Stimulated activated CD4-positive, alpha-beta T cell treated with anti-CD3 and anti-CD28 coated beads, Interleukin-12 subunit alpha, Interleukin-12 subunit beta, amount 100 ng/mL, for 48 hours (primary cell): ENCODE measurements around the gene GJA4.
A peak's percentile ranks its signal among the peaks of the same experiment; 100 is the strongest.
"Not testable (repeated sequence)": the region's sequence is repeated elsewhere in the genome, so short reads cannot be mapped to it uniquely, and the experiment has no call there.

ENCODE experiments used
- DNase-seq, 3 donors: peaks; one replicate each; pipeline ENCODE4 v3.0.0-alpha.2; 2020; ENCODE audit warnings: low read depth in 2 of 3, low spot score in 1 of 3

Gene GJA4

DNA sequence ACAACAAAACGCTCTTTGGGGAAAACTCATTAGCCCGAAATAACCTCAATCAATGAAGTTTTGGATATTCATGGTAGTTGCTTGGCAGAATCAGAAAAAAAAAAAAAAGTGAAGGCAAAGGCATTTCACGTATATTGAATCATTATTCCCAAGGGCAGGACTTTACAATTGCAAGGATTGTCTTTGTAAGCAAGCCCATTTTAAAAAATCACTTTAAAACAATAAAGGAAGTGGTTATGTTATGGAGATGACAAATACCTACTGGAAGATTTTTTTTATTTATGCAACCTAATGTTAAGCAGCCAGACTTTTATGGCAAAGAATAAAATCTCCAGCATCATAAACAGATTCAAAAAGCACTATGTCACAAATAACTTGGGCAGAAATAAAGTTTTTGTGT lies 23.9 kb upstream of the GJA4 start:
- DNase-seq = no peak

GRCh38 chr1:34770891-34771504 lies 21.8 kb upstream of the GJA4 start:
- no peak for DNase-seq

DNA sequence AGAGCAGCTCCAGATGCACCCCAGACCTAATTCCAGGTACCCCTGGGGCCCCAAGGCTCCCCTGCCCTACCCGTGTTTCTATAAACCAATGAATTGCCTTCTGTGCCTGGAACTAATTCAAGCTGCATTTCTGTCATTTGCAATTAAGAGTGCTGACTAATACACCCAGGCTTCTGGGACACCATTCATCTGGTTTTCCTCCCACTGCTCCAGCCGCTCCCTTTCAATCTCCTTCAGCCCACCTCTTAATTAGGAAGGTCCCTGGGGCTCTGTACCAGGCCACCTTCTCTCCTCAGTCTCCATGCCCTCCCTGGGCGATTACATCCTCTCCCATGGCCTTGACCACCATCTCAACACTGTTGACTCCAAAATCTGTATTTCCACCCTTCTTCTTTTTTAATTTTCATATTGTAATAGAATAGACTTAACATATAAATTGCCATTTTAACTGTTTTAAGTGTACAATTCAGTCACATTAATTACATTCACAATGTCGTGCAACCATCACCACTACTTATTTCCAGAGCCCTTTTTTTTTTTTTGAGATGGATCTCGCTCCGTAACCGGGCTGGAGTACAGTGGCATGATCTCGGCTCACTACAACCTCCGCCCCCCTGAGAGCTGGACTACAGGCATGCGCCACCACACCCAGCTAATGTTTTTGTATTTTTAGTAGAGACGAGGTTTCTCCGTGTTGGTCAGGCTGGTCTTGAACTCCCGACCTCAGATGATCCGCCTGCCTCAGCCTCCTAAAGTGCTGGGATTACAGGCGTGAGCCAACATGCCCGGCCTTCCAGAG lies 21.0 kb upstream of the GJA4 start:
- no peak for DNase-seq

GRCh38 chr1:34773114-34773513 lies 19.7 kb upstream of the GJA4 start:
- not testable (repeated sequence) for DNase-seq

- no peak for DNase-seq
Observed at GRCh38 chr1:34774957-34775356, 17.8 kb upstream of the GJA4 start.

DNA sequence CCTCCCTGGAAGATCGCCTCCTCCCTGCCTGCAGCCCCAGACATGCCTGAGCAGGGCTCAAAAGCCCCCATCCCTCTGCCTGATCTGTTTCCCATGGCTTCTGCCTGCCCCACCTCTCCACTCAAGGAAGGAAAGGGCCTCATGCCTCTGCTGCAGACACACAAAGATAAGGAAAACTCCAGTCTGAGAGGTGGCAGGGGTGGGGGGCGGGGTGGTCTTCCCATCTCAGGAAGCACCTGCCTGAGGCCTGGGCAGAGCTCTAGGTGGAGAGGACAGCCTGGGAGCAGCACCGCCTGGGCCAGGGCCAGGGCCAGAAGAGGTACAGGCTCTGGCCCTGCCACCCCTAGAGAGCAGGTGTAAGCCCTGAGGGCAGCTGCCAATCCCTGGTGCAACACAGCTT lies 15.9 kb upstream of the GJA4 start:
- DNase-seq = no peak

- DNase-seq = no peak
Observed at GRCh38 chr1:34777519-34778321, 15.1 kb upstream of the GJA4 start.

- DNase-seq = no peak
Observed at GRCh38 chr1:34778381-34778780, 14.4 kb upstream of the GJA4 start.

GRCh38 chr1:34779005-34779404 lies 13.8 kb upstream of the GJA4 start:
- DNase-seq = no peak

DNA sequence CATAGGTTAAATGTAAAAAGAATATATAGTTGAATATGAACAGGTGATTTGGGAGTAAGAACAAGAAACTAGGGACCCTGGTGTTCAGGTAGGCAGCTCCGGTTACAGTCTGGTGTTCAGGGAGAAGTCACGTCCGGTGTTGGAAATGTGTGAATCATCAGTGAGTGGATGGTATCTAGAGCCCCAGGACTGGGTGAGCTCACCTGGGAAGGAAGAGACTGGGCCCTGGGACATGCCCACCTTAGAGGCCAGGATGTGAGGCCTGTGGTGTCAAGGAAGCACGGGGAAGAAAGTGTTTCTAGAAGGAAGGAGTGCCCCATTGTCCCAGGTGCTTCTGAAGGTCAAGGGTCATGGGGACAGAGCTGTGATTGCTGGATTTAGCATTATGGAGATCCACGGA lies 13.3 kb upstream of the GJA4 start:
- no peak for DNase-seq

DNA sequence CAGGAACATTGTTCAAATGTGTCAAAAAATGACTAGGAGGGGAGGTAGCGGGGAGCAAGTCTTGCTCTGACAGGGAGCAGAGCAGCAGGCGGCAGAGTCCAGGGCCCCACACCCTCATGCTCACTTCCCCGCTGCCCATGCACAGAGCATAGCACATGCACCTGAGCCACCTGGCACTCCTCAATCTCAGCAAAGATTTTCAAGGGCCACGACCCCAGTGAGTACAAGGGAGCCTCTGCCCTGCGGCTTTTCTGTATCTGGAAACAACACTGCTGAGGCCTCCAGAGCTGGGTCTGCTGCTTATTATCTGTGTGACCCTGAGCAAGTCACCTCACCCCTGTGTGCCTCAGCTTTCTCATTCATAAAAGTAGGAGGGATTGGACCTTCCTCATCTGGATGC lies 12.8 kb upstream of the GJA4 start:
- no peak for DNase-seq

GRCh38 chr1:34780528-34780927 lies 12.3 kb upstream of the GJA4 start:
- no peak for DNase-seq

DNA sequence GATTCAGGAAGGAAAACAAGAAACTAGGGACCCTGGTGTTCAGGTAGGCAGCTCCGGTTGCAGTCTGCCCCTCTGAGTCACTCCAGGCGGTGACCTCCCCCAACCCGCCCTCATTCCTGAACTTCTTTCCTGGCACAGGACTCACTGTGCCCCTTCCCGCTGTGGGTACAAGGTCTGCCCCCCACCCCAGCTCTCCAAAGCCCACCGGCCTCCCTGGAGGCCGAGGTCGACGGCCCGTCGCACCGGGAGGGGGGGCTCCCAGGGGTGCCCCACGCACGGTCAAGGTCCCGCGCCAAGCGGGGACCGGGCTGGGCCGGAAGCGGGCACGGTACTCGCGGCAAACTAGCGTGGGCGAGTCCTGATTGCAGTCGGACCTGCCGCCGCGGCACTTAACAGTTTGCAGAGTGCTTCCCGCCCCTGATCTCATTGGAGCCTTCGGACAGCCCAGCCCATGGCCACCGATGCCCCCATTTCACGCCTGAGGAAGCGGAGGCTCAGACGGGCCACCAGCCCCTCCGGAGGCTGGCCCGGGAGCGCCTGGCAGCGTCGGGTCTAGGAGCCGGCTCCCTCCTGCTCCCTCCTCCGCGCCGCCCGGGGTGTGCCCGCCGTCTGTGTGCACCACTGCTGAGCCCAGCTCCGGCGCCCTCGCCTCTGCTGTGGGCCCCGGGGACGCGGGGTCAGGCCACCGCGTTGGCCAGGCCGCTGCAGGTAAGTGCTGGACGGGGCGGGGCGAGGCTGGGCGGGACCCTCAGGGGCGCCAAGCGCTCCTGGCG lies 11.5 kb upstream of the GJA4 start, which contains the start of gene GJB3:
Gene GJB3 (plus strand): TSS at position 144 of the 773 bp plus-strand sequence. CDS start 3,549 bp downstream, outside the sequence.
- DNase-seq = no peak

DNA sequence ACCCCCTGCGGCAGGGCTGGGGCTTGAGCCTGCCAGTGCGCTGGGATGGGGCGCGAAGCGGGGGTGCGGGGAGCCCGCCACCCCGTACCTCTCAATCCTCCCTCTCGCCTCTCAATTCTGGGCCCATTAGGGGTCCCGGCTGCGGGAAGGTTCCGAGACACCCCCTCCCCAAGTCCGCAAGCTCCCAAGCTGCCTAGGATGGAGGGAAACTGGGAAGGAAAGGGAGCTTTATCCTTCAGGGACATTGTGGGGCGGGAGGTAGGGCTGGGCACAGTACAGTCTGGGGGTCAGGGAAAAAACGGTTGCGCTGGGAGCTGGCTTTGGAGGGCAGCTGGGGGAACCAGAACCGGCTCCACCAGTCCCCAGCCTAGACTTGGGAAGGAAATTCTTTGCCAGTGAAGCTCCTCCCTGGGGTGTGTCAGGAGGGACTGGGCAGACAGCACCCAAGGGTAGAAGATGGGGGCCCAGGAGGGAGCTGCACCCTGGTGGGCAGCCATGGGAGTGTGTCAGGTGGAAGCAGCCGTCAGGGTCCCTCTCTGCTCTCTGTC lies 10.9 kb upstream of the GJA4 start:
- no peak for DNase-seq

DNA sequence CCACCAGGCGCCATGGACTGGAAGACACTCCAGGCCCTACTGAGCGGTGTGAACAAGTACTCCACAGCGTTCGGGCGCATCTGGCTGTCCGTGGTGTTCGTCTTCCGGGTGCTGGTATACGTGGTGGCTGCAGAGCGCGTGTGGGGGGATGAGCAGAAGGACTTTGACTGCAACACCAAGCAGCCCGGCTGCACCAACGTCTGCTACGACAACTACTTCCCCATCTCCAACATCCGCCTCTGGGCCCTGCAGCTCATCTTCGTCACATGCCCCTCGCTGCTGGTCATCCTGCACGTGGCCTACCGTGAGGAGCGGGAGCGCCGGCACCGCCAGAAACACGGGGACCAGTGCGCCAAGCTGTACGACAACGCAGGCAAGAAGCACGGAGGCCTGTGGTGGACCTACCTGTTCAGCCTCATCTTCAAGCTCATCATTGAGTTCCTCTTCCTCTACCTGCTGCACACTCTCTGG lies 8.0 kb upstream of the GJA4 start:
- DNase-seq = no peak

- no peak for DNase-seq
Observed at GRCh38 chr1:34785231-34785874, 7.4 kb upstream of the GJA4 start.

DNA sequence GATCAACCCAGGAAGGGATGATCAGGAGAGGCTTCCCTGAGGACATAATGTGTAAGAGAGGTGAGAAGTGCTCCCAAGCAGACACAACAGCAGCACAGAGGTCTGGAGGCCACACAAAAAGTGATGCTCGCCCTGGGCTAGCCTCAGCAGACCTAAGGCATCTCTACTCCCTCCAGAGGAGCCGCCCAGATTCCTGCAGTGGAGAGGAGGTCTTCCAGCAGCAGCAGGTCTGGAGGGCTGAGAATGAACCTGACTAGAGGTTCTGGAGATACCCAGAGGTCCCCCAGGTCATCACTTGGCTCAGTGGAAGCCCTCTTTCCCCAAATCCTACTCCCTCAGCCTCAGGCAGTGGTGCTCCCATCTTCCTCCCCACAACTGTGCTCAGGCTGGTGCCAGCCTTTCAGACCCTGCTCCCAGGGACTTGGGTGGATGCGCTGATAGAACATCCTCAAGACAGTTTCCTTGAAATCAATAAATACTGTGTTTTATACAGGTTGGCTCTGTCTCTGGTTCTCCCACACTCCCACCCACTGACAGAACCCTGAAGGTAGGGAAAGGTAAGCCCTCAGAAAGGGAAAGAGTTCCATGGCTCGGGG lies 6.8 kb upstream of the GJA4 start:
- DNase-seq = no peak

DNA sequence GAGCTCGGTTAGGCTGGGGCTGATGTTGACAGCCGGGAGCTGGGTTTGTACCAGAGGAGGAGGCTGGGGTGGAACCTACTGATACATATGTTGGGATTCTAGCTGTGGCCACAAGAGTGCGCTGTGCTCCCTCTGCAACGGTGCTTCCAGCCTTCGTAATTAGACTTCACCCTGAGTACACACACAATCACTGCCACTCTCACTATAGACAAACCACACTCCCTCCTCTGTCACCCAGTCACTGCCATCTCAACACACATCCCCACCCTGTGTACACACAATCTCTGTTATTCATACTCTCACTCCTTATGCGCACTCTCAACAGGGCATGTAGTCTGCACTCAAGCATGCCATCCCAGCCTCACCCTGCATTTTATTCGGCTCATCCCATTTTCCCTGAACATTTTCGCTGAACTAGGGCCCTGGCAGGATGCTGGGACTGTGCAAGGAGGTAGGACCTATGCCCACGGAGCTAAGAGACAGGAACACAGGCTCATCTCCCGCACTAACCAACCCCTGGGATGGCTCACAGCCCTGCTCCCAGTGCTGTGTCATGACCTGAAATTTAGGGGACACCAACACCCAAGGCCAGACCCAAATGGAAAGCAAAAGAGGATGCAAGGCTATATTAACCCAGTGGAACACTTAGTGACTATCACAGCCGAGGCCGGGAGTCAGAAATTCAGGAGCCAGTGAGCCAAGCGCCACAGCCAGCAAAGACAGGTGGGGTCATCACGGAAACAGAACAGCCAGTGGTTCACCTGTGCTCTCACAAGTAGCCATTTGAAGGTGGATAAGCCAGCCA lies 6.1 kb upstream of the GJA4 start:
- DNase-seq = peak; percentile 50 to 64 (median 58)
